Bone marrow (tissue), 2 donors: ENCODE results near the gene GNA15.

Experiments used
- DNase-seq, 2 donors: peaks; one replicate each; lab custom pipeline; 2025; lab: John Stamatoyannopoulos, UW

GNA15 gene

DNA sequence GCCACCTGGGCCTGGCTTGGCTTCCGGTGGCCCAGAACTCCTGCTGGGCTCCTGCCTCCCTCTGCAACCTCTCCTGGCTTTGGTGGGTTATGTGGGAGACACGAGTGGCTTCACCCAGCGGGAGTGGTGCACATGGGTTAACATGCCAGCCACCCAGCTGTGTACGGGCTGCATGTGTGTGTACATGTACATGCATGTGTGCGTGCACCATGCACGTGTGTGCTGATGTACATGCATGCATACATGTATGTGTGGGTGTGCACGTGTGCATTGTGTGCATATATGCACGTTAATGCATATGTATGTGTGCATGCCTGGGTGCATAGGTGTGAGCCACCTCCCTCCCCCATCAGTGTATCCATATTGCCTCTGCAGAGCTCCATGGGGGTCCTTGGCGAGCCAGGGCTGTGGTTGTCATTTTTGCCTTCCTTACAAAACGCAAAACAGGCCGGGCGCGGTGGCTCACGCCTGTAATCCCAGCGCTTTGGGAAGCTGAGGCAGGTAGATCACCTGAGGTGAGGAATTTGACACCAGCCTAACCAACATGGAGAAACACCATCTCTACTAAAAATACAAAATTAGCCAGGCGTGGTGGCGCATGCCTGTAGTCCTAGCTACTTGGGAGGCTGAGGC, 29.2 kb upstream of the GNA15 start:
- DNase-seq: no peak

DNA sequence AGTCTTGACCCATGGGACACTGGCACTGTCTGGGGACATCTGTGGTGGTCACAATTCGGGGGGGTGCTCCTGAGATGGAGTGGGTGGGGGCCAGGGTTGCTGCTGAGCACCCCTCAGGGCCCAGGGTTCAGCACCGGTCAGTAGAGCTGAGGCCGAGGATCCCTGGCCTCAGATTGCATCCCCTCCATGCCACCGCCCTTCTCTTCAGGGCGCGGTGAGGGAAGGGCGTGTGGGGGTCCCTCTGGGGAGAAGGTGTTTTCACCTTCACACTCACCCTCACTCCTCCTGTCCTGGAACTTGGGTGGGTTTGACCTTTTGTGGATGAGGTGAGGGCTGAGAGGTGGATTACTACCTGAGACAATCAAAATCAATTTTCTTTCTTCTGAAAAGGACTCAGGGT, 28.2 kb upstream of the GNA15 start:
- no peak for DNase-seq

DNA sequence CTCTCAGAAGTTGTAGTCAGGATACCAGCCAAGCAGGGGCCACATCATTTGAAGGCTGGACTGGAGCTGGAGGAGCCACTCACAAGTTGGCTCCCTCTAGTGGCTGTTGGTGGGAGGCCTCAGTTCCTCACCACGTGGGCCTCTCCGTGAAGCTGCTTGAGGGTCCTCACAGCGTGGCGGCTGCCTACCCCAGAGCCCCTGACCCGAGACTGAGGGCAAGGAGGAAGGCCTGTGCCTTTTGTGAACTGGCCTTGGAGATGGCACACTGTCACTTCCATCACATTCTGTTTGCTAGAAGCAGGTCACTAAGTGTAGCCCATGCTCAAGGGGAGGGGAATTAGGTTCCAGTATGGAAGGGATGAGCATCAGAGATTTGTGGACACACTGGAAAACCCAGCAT, 27.1 kb upstream of the GNA15 start:
- DNase-seq: peak; percentile 44 to 53

DNA sequence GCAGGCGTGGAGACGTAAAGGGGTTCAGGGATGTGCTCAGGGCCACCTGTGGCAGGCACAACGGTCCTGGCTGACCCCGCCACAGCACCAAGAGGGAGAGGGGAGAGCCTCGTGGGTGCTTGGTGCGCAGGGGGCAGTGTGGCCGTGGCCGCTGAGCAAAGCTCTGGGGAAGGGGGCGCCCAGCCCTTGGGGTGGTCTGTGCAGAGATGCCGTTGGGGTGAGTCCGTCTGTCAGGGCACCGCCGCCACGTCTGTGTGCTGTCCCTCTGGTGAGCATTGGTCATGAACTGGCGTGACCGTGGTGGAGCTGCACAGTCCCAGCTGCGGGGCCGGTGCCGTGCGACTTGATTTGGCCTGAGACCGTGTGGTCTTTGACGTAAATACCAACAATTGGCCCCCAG, 26.3 kb upstream of the GNA15 start:
- DNase-seq: no peak

DNA sequence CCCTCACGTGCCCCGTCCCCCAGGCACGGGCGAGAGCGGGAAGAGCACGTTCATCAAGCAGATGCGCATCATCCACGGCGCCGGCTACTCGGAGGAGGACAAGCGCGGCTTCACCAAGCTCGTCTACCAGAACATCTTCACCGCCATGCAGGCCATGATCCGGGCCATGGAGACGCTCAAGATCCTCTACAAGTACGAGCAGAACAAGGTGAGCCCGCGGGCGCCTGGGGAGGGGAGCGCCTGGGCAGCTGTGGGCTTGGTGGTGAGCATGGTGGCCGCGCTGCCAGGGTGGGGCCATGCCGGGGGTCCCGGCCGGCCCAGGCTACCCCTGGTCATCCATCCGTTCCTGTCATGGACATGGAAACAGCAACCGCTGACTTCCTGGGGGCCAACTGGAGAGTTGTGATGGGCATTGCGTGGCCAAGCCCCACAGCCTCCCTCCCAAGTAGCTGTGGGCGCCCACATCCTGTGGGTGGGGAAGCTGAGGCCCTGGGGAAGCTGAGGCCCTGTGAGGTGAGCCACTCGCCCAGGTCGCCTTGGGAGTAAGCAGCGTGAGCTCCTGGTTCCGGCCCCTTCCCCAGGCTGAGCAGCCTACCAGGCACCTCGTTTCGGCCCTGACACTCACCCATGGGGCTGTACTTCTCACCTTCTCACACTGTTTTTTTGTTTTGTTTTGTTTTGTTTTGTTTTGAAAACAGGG, 25.6 kb upstream of the GNA15 start:
- no peak for DNase-seq

DNA sequence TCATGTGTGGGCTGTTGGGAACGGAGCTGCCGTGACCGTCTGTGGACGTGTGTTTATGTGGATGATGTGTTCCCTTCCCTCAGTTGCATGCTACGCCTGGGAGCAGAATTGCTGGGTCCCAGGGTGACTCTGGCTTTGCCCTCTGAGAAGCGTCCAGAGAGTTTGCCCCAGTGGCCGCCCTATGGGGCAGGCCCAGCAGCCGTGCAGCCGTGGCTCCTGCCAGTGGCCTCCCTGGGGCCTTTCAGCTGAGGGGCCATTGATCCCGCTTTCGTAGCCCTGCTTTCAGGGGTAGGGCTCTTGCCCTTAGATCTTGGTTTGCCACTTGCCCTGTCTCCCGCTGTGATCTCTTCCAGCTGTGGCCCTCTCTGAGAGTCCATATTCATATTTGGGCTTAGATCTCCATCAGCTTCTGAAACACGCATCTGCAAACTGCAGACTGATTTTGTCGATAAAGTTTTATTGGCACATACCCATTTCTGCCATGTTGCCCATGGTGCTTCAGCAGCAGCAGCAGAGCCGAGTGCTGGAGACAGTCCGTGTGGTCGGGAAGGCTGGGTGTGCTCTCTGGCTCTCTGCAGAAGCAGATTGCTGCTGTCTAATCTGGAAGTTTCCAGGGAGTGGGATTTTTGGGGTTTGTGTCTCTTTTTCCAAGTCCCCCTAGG, 24.1 kb upstream of the GNA15 start:
- no peak for DNase-seq

DNA sequence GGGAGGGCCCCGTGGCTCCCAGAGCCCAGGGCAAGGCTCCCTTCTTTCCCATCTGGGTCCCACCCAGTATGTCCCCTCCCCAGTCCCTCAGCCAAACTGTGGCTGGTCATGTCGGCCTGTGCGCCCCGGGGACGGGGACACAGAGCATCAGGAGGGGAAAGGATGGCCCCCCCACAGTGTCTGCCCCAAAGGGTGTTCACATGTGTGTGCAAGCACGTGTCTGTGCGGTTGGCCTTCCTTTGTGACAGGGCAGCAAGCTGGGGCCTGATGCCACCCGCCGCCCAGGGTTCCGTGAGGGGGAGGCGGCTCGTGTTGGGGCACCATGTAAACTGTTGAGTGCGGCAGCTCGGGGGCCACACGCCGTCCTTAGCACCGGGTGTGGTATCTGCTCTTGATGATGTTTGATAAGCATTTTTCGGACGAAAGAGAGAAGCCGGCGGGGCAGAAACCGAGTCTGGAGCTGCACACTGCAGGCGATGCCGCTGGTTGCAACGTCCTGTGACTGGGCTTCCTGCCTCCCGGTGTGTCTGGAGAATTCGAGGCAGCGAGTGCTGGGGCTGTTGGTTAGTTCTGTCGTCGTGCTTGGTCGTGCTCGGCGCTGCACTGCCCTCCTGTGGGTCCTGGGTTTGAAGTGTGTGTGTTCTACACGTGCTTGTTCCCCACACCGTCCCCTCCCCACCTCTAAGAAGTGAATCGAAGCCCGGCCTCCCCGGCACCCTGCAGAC, 23.3 kb upstream of the GNA15 start:
- no peak for DNase-seq

DNA sequence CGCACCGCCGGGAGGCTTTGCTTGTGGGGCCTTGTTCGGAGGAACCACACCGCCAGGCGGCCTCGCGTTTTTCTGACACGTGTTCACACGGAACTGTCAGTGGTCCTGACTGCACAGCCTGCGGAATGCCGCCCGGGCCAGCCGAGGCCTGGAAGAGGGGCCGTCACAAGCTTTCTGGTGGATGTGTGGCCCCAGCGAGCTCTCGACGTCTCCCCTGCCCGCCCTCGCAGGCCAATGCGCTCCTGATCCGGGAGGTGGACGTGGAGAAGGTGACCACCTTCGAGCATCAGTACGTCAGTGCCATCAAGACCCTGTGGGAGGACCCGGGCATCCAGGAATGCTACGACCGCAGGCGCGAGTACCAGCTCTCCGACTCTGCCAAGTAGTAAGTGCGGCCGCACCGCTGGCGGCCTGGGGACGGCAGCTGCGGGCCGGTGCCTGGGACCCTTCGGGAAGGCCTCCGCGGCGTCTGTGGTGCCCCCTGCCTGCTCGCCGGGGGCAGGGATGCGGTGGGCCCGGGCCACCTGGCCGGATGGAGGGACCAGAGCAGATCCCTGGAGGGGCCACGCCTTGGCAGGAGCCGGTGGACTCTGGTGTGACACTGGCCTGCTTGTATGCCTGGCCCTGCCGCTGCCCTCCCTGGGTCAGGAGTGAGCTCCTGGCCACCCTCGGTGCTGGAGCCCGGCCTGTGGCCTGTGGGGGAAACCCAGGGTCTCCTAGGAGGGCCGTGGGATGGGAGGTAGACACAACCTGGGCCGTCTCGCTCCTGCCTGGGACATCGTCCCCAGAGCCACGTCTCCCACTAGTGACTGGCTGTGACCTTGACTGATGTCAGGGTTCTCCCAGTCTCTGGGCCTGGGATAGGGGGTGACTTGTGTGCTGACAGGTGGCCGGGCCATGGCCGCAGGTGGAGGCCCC, 22.5 kb upstream of the GNA15 start:
- no peak for DNase-seq

DNA sequence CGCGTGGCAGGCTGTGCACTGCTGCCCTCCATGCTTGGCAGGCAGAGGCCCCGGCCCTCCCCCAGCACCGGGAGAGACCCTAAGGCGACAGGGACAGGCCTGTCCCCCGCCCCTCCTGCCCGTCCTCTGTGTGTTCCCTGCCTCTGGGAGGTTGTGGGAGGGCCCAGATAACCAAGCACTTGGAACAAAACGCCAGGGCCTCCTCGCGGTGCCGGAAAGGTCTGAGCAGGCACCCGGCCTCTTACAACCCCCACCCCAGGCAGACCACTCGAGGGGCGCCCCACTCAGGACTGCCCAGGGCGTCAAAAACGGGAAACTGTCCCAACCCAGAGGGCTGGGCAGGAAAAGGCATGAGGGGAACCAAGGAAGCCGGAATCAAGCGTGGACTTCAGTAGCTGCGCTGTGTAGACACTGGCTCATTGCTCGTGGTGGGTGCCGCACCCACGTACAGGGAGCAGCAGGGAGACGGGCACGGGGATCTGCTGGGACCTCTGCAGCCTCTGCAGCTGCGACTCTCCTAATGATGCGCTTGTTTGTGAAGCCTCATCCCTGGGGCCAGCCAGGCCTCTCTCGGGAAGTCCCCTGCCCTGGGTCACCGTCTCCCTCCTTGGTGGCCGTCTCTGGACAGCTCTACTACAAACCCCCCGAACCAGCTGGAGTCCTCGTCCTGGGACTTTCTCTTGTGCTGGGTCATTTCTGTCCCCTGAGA, 21.7 kb upstream of the GNA15 start:
- DNase-seq: no peak

DNA sequence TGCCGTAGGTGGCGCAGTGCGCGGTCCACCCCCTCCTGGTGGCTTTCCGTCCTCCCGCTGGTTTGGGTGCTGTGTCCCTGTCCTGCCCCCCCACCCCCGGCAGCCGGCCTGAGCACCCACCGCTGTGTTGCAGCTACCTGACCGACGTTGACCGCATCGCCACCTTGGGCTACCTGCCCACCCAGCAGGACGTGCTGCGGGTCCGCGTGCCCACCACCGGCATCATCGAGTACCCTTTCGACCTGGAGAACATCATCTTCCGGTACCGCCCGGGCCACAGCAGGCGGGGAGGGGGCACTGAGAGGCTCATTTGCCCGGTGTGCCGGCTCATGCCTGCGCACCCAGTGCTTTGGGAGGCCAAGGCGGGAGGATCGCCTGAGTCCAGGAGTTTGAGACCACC, 21.0 kb upstream of the GNA15 start:
- no peak for DNase-seq

DNA sequence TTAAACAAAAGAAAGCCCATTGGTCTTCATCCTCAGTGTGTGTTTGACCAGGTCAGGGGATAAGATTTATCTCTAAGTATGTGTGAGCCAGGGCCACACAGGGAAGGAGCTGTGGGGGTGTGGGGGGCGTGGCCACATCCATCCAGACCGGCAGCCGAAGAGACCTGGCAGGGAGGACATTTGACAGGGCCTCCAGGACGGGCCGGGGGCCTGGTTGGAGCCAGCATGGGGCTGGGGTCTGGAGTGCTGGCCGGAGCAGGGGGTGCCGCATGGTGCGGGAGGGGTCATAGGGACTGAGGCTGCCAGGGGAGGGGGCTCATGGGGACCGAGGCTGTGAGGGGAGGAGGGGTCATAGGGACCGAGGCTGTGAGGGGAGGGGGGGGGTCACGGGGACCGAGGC, 20.4 kb upstream of the GNA15 start:
- no peak for DNase-seq

DNA sequence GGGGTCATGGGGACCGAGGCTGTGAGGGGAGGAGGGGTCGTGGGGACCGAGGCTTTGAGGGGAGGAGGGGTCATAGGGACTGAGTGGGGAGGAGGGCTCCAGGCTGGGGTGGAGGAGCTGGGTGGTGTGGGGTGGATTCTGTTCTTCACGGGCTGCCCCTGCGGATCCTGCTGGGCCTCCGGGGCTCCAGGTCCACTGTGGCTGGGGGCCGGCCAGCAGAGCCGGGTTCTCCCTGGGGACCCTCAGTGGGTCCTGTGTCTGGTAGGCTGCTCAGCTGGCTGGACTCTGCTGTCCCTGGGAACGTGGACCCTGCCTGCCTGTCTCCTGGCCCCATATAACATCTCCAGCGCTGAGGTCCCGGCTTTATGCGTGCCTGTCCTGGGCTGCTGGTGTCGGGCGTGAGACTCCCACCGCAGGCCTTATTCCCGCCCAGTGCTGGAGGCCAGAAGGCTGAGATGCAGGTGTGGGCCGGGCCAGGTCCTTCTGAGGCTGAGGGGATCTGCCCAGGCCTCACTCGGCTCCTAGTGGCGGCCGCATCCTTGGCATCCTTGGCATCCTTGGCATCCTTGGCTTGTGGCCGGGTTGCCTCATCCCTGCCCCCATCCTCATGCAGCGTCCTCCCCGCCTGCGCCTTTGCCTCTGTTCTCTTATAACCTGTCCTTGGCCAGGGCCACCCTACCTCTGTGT, 19.8 kb upstream of the GNA15 start:
- DNase-seq: no peak

DNA sequence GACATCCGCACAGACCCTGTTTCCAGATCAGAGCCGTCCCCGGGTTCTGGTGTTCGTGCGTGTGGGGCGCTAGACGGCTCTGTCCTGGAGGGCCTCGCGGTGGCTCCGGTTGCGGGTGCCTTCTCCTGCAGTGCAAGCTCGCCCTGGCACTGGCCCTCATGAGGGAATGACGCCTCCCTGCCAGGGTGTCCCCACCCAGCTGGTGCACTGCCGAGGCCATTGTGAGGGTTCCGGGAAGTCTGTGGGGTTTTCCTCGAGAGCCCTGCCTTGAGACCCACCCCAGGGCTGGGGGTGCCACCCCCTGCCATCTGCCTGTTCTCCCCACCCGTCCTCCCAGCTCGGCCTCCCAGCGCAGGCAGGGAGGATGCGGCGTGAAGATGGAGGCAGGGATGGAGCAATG, 19.2 kb upstream of the GNA15 start:
- DNase-seq: no peak

DNA sequence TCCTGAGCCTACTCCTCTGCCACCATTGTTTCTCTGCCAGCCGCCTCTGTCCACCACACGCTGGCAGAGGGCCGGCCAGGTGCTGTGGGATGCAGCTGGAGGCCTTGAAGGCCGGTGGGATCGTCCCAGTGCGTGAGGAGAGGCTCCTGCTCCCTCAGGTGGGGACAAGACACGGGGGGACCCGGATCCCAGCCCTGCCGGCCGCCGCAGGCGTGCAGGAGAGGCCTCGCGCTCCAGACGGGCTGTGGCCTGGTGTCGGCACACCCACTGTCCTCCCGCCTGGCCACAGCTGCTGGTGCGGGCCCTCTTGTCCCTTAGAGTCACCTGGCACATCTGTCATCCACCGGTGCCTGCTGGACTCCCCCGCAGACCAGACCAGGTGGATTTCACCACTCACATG, 18.1 kb upstream of the GNA15 start:
- DNase-seq: no peak

DNA sequence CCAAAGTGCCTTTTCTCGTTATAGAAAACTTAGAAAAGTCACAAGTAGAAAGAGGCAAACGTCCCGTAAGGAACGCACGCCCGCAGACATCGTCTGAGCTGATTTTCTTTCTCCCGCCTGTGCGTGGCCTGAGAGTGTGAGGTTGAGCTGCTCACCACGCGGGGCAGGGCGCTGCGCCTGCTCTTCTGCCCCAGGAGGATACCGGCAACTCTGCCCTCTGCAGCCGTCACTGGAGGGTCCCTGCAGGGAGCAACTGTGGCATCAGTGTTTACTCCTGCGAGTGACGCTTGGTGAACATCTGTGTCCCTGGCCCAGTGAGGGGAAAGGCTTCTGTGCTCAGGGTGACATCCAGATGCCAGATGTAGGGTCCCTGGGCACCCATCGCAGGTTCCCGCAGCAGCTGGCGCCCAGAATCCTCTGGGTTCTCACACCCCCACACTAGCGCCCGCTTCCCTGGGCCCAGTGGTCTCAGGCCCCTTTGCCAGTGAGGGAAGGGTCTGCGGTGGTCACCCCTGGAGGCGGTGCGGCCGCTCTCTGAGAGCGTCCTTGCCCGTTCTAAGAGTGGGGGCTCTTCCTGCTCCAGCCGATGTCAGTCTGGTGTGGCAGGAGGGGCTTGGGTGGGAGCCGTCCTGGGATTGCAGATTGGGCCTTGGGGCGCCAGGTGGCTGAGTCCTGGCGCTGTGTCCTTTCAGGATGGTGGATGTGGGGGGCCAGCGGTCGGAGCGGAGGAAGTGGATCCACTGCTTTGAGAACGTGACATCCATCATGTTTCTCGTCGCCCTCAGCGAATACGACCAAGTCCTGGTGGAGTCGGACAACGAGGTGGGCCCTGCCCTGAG, 17.4 kb upstream of the GNA15 start:
- no peak for DNase-seq

DNA sequence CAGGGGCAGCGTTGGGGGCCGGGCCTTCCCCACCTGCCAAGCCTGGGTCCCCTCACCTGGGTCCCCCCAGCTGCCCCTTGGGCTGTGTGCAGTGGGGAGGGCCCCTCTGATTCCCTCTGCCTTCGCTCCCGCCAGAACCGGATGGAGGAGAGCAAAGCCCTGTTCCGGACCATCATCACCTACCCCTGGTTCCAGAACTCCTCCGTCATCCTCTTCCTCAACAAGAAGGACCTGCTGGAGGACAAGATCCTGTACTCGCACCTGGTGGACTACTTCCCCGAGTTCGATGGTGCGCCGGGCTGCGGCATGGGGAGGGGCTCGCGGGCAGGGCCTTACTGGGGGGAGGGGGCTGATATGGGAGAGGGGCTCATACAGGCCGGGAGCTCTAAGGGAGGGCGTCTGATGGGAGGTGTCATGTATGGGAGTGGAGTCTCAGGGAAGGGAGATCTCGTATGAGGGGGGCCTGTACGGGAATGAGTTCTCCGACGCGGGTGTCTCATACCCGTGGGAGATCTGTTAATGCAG, 16.7 kb upstream of the GNA15 start:
- DNase-seq: no peak

DNA sequence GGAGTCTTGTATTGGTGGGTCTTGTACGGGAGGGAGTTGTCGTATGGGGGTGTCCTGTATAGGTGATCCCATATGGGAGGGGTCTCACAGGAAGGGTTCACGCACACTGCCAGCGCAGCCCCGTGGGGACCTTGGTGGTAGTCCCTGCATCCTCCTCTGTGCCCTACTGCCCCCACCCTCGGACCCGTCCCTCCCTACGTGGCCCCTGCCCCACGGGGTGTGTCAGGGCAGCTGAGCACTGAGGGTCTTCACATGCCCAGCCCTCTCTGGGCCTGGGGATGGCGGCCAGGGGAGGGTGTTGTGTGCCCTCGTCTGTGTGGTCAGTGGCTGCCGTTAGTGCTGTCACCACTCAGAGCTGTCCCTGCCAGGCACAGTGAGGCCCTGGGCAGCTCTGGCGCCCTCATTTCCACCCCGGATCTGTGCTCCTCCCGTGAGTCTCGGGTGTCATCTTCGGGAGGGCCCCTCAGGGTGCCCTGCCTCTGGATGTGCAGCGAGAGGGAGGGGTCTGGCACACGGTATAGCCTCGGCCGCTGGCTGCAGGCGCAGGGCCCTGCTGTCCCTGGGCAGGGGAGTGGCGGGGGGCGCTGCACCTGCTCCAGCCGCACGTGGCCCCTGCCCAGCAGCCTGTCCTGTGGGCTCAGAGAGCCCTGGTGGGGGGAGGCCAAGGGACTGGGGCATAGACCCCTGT, 16.0 kb upstream of the GNA15 start:
- DNase-seq: no peak

DNA sequence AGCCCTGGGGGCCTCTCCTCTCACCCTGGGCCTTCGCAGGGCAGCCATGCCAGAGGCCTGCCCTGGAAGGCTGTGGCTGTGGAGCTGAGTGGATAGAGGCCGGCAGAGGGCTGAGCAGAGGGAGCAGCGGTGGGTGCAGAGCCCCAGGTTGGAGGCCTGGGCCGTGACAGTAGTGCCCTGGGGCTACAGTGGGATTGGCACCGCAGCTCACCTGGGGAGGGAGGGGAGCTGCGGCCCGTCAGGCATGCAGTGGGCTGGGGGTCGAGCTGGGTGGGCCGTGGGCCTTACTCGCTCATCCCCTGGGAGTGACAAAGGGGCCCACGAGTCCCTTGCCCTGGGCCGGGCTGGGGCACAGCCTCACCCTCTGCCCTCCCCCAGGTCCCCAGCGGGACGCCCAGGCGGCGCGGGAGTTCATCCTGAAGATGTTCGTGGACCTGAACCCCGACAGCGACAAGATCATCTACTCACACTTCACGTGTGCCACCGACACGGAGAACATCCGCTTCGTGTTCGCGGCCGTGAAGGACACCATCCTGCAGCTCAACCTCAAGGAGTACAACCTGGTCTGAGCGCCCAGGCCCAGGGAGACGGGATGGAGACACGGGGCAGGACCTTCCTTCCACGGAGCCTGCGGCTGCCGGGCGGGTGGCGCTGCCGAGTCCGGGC, 15.1 kb upstream of the GNA15 start:
- no peak for DNase-seq
